Liver (tissue), 9 donors: ENCODE data around the gene RAB3B. TPM values are rescaled to one million over a fixed set of nuclear protein-coding genes. Genes with fewer than 3 reads are reported as not detected.

Source experiments
- DNase-seq: peaks from one replicate; pipeline ENCODE4 v3.0.0-alpha.2; 2017; ENCODE audit warnings: low spot score
- H3K27ac ChIP-seq, 2 donors: one replicate each; pipeline ENCODE4 v1.7.0; 2013; ENCODE audit warnings: inconsistent platforms in 2 of 2, low read length in 2 of 2, control low read depth in 1 of 2, low read depth in 1 of 2, mild to moderate bottlenecking in 1 of 2
- H3K27me3 ChIP-seq, 4 donors: one replicate each; pipeline versions ENCODE4 v1.6.1 to v1.7.0; 2013; ENCODE audit warnings: low read length in 3 of 4, inconsistent platforms in 1 of 4, mild to moderate bottlenecking in 1 of 4, moderate library complexity in 1 of 4; ENCODE audit not compliant: control insufficient read depth in 4 of 4, insufficient read depth in 4 of 4
- H3K36me3 ChIP-seq, 4 donors: one replicate each; pipeline versions ENCODE4 v1.6.1 to v1.7.0; 2013; ENCODE audit warnings: low read length in 3 of 4, mild to moderate bottlenecking in 3 of 4, low read depth in 1 of 4, moderate library complexity in 1 of 4; ENCODE audit not compliant: control insufficient read depth in 4 of 4, insufficient read depth in 3 of 4
- H3K4me1 ChIP-seq, 4 donors: one replicate each; pipeline versions ENCODE4 v1.6.1 to v1.7.0; 2013; ENCODE audit warnings: low read length in 3 of 4, mild to moderate bottlenecking in 3 of 4, moderate library complexity in 1 of 4; ENCODE audit not compliant: control insufficient read depth in 4 of 4, insufficient read depth in 4 of 4
- H3K4me3 ChIP-seq, 3 donors: one replicate each; pipeline versions ENCODE4 v1.6.1 to v1.7.0; 2013; ENCODE audit warnings: low read length in 3 of 3, control low read depth in 1 of 3, low read depth in 1 of 3, mild to moderate bottlenecking in 1 of 3
- H3K9ac ChIP-seq, 2 donors: one replicate each; pipeline ENCODE4 v1.7.0; 2013; ENCODE audit warnings: low read length in 2 of 2, mild to moderate bottlenecking in 2 of 2, moderate library complexity in 2 of 2, control low read depth in 1 of 2, low read depth in 1 of 2
- H3K9me3 ChIP-seq, 4 donors: one replicate each; pipeline versions ENCODE4 v1.6.1 to v1.7.0; 2013; ENCODE audit warnings: low read length in 3 of 4; ENCODE audit not compliant: control insufficient read depth in 4 of 4
- EGR1 ChIP-seq, 2 donors: IDR thresholded peaks; 2 replicates each; pipeline ENCODE4 v1.6.1; 2016 to 2018; ENCODE audit warnings: antibody characterized with exemption in 2 of 2, low read depth in 2 of 2
- FOXA1 ChIP-seq: IDR thresholded peaks from 2 replicates; pipeline ENCODE4 v1.6.1; 2016; ENCODE audit warnings: antibody characterized with exemption
- GABPA ChIP-seq, 2 donors: IDR thresholded peaks in 1 of 2; conservative IDR thresholded peaks in 1 of 2; 2 replicates each; pipeline ENCODE4 v1.6.1; 2016; ENCODE audit warnings: antibody characterized with exemption in 2 of 2, mild to moderate bottlenecking in 1 of 2, moderate library complexity in 1 of 2
- HNF4A ChIP-seq, 2 donors: conservative IDR thresholded peaks; 2 replicates each; pipeline ENCODE4 v1.6.1; 2016; ENCODE audit warnings: antibody characterized with exemption in 2 of 2, mild to moderate bottlenecking in 2 of 2
- HNF4G ChIP-seq: IDR thresholded peaks from 2 replicates; pipeline ENCODE4 v1.6.1; 2016; ENCODE audit warnings: antibody characterized with exemption
- JUND ChIP-seq, 2 donors: IDR thresholded peaks; 2 replicates each; pipeline ENCODE4 v1.6.1; 2016; ENCODE audit warnings: antibody characterized with exemption in 2 of 2
- NR2F2 ChIP-seq: IDR thresholded peaks from 2 replicates; pipeline ENCODE4 v1.6.1; 2016; ENCODE audit warnings: antibody characterized with exemption
- RAD21 ChIP-seq, 2 donors: IDR thresholded peaks; 2 replicates each; pipeline ENCODE4 v1.6.1; 2016; ENCODE audit warnings: antibody characterized with exemption in 2 of 2, mild to moderate bottlenecking in 2 of 2
- RXRA ChIP-seq, 2 donors: IDR thresholded peaks; 2 replicates each; pipeline ENCODE4 v1.6.1; 2017 to 2018; ENCODE audit warnings: antibody characterized with exemption in 2 of 2, mild to moderate bottlenecking in 1 of 2
- SP1 ChIP-seq: IDR thresholded peaks from 2 replicates; pipeline ENCODE4 v1.6.1; 2018; ENCODE audit warnings: antibody characterized with exemption, mild to moderate bottlenecking
- TAF1 ChIP-seq: conservative IDR thresholded peaks from 2 replicates; pipeline ENCODE4 v1.6.1; 2016; ENCODE audit warnings: antibody characterized with exemption, mild to moderate bottlenecking
- WGBS: extraction: QIAGEN DNeasy Blood & Tissue Kit; methylation state at CpG from one replicate; pipeline ENCODE4 v1.1.7; 2013; 5-methylcytosine and 5-hydroxymethylcytosine counted together
- polyA plus RNA-seq, 2 donors: library from polyadenylated mRNA; stranded (reverse) in 1 of 2; unstranded in 1 of 2; fragments of 200-250 nt in 1 of 2; fragments of >200 nt in 1 of 2; fragmentation: Nextera tagmentation in 1 of 2; extraction: Ambion mirVana in 1 of 2; gene quantifications; one replicate each; pipeline versions ENCODE4 v1.2.1 to v1.2.3, GENCODE V29; 2013 to 2015
- total RNA-seq, 2 donors: library from RNA; depleted of rRNA; stranded (reverse); fragments of >200 nt; gene quantifications; one replicate each; pipeline ENCODE4 v1.2.3, GENCODE V29; 2014
- TF ChIP-seq, protein P1 (sequence below): fragments of 150-350 bp; IDR thresholded peaks from 2 replicates; pipeline ENCODE4 v1.5.1; 2017; ENCODE audit warnings: improper control_type of control experiment, low read depth, low read length; ENCODE audit not compliant: missing input control
- TF ChIP-seq, protein P2 (sequence below): IDR thresholded peaks from 2 replicates; pipeline ENCODE4 v1.6.1; 2016; ENCODE audit warnings: antibody characterized with exemption
- TF ChIP-seq, protein P3 (sequence below): IDR thresholded peaks from 2 replicates; pipeline ENCODE4 v1.6.1; 2016; ENCODE audit warnings: antibody characterized with exemption
- TF ChIP-seq, protein P4 (sequence below): IDR thresholded peaks from 2 replicates; pipeline ENCODE4 v1.6.1; 2016; ENCODE audit warnings: antibody characterized with exemption
- donor health status: healthy.
- donor health status: healthy.
- donor health status: healthy.
- donor health status: healthy.
- donor health status: healthy.

The RAB3B gene
- total and polyA plus RNA-seq, 4 donors = 0.17 to 5.4 (median 0.32) TPM

DNA sequence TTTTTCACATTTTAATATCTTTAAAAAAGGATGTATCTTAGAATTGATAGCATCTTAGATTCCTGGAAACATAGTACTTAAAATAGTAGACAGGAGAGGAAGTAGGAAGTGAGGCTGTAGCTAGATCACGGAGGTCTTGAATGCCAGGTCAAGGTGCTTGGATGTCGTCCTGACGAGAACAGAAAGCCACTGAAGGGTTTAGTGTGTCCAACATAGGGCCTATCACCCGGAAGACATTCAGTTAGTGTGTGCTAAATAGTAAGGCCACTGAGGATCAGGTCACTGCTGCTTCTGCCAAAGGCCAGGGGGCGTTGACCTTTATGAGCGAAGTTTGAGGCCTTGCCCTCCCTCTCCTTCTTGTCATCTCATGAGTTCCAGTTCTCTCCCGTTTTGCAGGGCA lies 35.7 kb downstream of the RAB3B start:
- no peak overlapping the region for H3K9ac ChIP-seq
- no peak for DNase-seq
- TF ChIP-seq RXRA (IDR thresholded peaks at IDR 0.05) (peak in 1 of 2 donors; percentile 66), NR2F2 (peak; percentile 42)
- TF ChIP-seq, protein P1, sequence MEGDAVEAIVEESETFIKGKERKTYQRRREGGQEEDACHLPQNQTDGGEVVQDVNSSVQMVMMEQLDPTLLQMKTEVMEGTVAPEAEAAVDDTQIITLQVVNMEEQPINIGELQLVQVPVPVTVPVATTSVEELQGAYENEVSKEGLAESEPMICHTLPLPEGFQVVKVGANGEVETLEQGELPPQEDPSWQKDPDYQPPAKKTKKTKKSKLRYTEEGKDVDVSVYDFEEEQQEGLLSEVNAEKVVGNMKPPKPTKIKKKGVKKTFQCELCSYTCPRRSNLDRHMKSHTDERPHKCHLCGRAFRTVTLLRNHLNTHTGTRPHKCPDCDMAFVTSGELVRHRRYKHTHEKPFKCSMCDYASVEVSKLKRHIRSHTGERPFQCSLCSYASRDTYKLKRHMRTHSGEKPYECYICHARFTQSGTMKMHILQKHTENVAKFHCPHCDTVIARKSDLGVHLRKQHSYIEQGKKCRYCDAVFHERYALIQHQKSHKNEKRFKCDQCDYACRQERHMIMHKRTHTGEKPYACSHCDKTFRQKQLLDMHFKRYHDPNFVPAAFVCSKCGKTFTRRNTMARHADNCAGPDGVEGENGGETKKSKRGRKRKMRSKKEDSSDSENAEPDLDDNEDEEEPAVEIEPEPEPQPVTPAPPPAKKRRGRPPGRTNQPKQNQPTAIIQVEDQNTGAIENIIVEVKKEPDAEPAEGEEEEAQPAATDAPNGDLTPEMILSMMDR = no peak
- peaks cover under 1 to 6% (median 6%) of the 10 kb centered on the region in 4 donors for H3K9me3 ChIP-seq
- WGBS = 72% methylated on average over 7 of the region's 7 CpGs
- no peaks in the 10 kb centered on the region for H3K36me3 ChIP-seq
- H3K27ac ChIP-seq = no peak overlapping the region
- no peaks in the 10 kb centered on the region for H3K4me1 ChIP-seq
- H3K27me3 ChIP-seq = no peaks in the 10 kb centered on the region
- no peak overlapping the region for H3K4me3 ChIP-seq

GRCh38 chr1:51953079-51953478 lies 37.4 kb downstream of the RAB3B start:
- Histone ChIP-seq H3K27ac (no peak overlapping the region), H3K27me3 (no peaks in the 10 kb centered on the region), H3K9ac (no peak overlapping the region), H3K36me3 (no peaks in the 10 kb centered on the region), H3K9me3 (peaks cover 4 to 13% (median 9%) of the 10 kb centered on the region in 4 donors), H3K4me1 (no peaks in the 10 kb centered on the region), H3K4me3 (no peak overlapping the region)
- 98% methylated on average over 1 of the region's 1 CpG for WGBS
- DNase-seq = no peak
- TF ChIP-seq JUND (IDR thresholded peaks at IDR 0.05) (no peak), GABPA (IDR thresholded peaks at IDR 0.05 in 1 of 2, conservative IDR thresholded peaks at IDR 0.05 in 1 of 2) (no peak), RXRA (IDR thresholded peaks at IDR 0.05) (no peak), FOXA1 (no peak), HNF4G (no peak), RAD21 (IDR thresholded peaks at IDR 0.05) (no peak), TAF1 (no peak), SP1 (no peak), HNF4A (conservative IDR thresholded peaks at IDR 0.05) (no peak), EGR1 (IDR thresholded peaks at IDR 0.05; ENCODE audit: low read depth in 2 of 2) (no peak), NR2F2 (no peak)
- TF ChIP-seq, protein P2, sequence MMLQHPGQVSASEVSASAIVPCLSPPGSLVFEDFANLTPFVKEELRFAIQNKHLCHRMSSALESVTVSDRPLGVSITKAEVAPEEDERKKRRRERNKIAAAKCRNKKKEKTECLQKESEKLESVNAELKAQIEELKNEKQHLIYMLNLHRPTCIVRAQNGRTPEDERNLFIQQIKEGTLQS = no peak
- TF ChIP-seq, protein P3, sequence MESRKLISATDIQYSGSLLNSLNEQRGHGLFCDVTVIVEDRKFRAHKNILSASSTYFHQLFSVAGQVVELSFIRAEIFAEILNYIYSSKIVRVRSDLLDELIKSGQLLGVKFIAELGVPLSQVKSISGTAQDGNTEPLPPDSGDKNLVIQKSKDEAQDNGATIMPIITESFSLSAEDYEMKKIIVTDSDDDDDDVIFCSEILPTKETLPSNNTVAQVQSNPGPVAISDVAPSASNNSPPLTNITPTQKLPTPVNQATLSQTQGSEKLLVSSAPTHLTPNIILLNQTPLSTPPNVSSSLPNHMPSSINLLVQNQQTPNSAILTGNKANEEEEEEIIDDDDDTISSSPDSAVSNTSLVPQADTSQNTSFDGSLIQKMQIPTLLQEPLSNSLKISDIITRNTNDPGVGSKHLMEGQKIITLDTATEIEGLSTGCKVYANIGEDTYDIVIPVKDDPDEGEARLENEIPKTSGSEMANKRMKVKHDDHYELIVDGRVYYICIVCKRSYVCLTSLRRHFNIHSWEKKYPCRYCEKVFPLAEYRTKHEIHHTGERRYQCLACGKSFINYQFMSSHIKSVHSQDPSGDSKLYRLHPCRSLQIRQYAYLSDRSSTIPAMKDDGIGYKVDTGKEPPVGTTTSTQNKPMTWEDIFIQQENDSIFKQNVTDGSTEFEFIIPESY = no peak
- TF ChIP-seq, protein P4, sequence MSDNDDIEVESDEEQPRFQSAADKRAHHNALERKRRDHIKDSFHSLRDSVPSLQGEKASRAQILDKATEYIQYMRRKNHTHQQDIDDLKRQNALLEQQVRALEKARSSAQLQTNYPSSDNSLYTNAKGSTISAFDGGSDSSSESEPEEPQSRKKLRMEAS = no peak
- TF ChIP-seq, protein P1 = no peak
